ENCODE data around the gene DLK2. TPM values are rescaled to one million over a fixed set of nuclear protein-coding genes. Genes with fewer than 3 reads are reported as not detected.
"Not testable (repeated sequence)": the region's sequence is repeated elsewhere in the genome, so short reads cannot be mapped to it uniquely, and the experiment has no call there.

DLK2 gene
- total RNA-seq, 1 experiment from 2014 or later, result 1.6 TPM

GRCh38 chr6:43459535-43459934 lies 4.2 kb upstream of the DLK2 start:
- Histone ChIP-seq H3K4me1 (ENCODE audit: control insufficient read depth in 1 of 2, insufficient read depth in 2 of 2, low read length in 2 of 2) (peaks cover 8 to 36% of the 10 kb centered on the region in 2 experiments; a peak in 3 of 4 replicates), H3K27ac (ENCODE audit: low read depth, low read length) (no peak overlapping the region), H3K27me3 (ENCODE audit: insufficient read depth, low read length) (no peaks in the 10 kb centered on the region), H3K4me2 (ENCODE audit: low read length) (no peak overlapping the region), H3K4me3 (replicated peaks in 1 of 2; ENCODE audit: low read depth in 1 of 2, low read length in 2 of 2) (no peak overlapping the region), H3K9ac (ENCODE audit: low read length) (no peak overlapping the region), H3K9me3 (ENCODE audit: control insufficient read depth in 1 of 2, insufficient read depth in 1 of 2, low read depth in 1 of 2, low read length in 2 of 2) (no peaks in the 10 kb centered on the region), H4K20me1 (ENCODE audit: insufficient read depth) (no peaks in the 10 kb centered on the region), H2AFZ (ENCODE audit: low read depth, low read length, poor library complexity, severe bottlenecking) (no peak overlapping the region), H3K79me2 (ENCODE audit: insufficient read depth, low read length) (no peaks in the 10 kb centered on the region), H3K36me3 (ENCODE audit: control insufficient read depth in 1 of 2, insufficient read depth in 2 of 2, low read length in 2 of 2) (no peaks in the 10 kb centered on the region), H3K9me2 (ENCODE audit: insufficient read depth) (no peaks in the 10 kb centered on the region)
- no TSS peak for BruUV-seq (replicated peaks)
- ATAC-seq (no peak), DNase-seq (ENCODE audit: low read depth, low spot score) (no peak)
- intact Hi-C loops (cut with micrococcal nuclease), result no loop called here
- TF ChIP-seq ATF3 (IDR thresholded peaks at IDR 0.05) (no peak), REST (IDR thresholded peaks at IDR 0.05; ENCODE audit: low read depth) (no peak), CTCF (IDR thresholded peaks at IDR 0.05 in 2 of 3, conservative IDR thresholded peaks at IDR 0.05 in 1 of 3; ENCODE audit: borderline replicate concordance in 1 of 3, insufficient read depth in 1 of 3, low read depth in 2 of 3, low read length in 2 of 3) (peak in 1 of 3 experiments; percentile 12; a peak in 1 of 6 replicates), SP1 (IDR thresholded peaks at IDR 0.05; ENCODE audit: low read depth) (no peak), EZH2 (IDR thresholded peaks at IDR 0.05) (no peak)
- RAD21 ChIA-PET (ENCODE audit: low non-redundant PET in 1 of 2, low total read pairs in 2 of 2, uncharacterized antibody in 2 of 2, unreplicated experiment in 2 of 2), result interaction anchor here in 1 of 2 experiments (0.9 kb wide), 1 partner anchor 18 kb away, joined by 3 read pairs; the partner anchor contains the start of gene TJAP1
- POLR2A ChIA-PET, result no interaction called here
- CTCF ChIA-PET, result interaction anchor here (0.9 kb wide), 1 partner anchor 37 kb away, joined by 3 read pairs; no protein-coding TSS in a partner anchor

- RAD21 ChIA-PET (ENCODE audit: low non-redundant PET in 1 of 2, low total read pairs in 2 of 2, uncharacterized antibody in 2 of 2, unreplicated experiment in 2 of 2), result interaction anchor here in 1 of 2 experiments (0.9 kb wide), 1 partner anchor 37 kb away, joined by 3 read pairs; no protein-coding TSS in a partner anchor
- intact Hi-C loops (cut with micrococcal nuclease); H3K4me3 ChIP-seq (replicated peaks in 1 of 2; ENCODE audit: low read depth in 1 of 2, low read length in 2 of 2); H3K79me2 ChIP-seq (ENCODE audit: insufficient read depth, low read length); H3K9me3 ChIP-seq (ENCODE audit: control insufficient read depth in 1 of 2, insufficient read depth in 1 of 2, low read depth in 1 of 2, low read length in 2 of 2); H3K36me3 ChIP-seq (ENCODE audit: control insufficient read depth in 1 of 2, insufficient read depth in 2 of 2, low read length in 2 of 2); H4K20me1 ChIP-seq (ENCODE audit: insufficient read depth); BruUV-seq (replicated peaks); ATAC-seq; H3K27me3 ChIP-seq (ENCODE audit: insufficient read depth, low read length); H3K9me2 ChIP-seq (ENCODE audit: insufficient read depth); H2AFZ ChIP-seq (ENCODE audit: low read depth, low read length, poor library complexity, severe bottlenecking); H3K27ac ChIP-seq (ENCODE audit: low read depth, low read length); H3K9ac ChIP-seq (ENCODE audit: low read length); DNase-seq (ENCODE audit: low read depth, low spot score): not testable (repeated sequence)
- POLR2A ChIA-PET, result interaction anchor here (0.7 to 1.1 kb wide), 2 partner anchors 31 to 542 kb away, joined by 3 read pairs; no protein-coding TSS in a partner anchor
- Histone ChIP-seq H3K4me1 (ENCODE audit: control insufficient read depth in 1 of 2, insufficient read depth in 2 of 2, low read length in 2 of 2) (peaks cover 8 to 39% of the 10 kb centered on the region in 2 experiments; a peak in 3 of 4 replicates), H3K4me2 (ENCODE audit: low read length) (0 out of 2 replicates have a peak overlapping the region, but pooled peaks have one; percentile 5)
- CTCF ChIA-PET, result interaction anchor here (0.7 to 4.6 kb wide), 5 partner anchors 37 to 553 kb away, joined by 3 to 31 read pairs (median 10); partner anchors contain the start of gene LRRC73
Measured at GRCh38 chr6:43458154-43458553, 2.8 kb upstream of the DLK2 start.

All from HCT116 (cell line).